ENCODE data around the gene IVD. TPM values are rescaled to one million over a fixed set of nuclear protein-coding genes. Genes with fewer than 3 reads are reported as not detected.
"Not testable (repeated sequence)": the region's sequence is repeated elsewhere in the genome, so short reads cannot be mapped to it uniquely, and the experiment has no call there.

Gene IVD
- total and polyA plus RNA-seq, 2 donors, result 18.8 to 28.3 TPM

DNA sequence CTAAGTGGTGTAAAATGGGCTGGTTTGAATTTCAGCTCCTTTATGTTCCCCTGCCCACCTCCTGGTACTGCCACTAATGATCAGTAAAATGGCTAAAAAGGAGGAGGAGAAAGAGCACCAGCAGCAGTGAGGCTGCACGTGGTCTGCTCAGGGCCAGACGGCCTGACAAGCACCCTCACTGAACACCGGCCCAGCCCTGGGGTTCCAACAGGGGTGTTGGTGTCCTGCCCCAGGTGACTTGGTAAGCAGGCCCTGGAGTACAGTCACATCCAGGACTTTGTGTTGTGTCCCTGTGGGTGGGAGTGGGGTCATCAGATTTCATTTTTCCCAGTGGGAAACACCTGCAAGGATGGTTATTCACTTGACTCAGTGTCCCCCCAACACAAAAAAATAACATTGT is 40.5 kb downstream of the IVD start:
- no peak for DNase-seq (ENCODE audit: low read depth in 6 of 9, low spot score in 9 of 9)
- Histone ChIP-seq H3K4me1 (ENCODE audit: control insufficient read depth in 2 of 2, insufficient read depth in 2 of 2, low read length in 2 of 2) (peaks cover 11 to 12% of the 10 kb centered on the region in 2 donors), H3K27me3 (ENCODE audit: control insufficient read depth in 2 of 2, insufficient read depth in 1 of 2, low read length in 1 of 2) (peaks cover 9 to 22% of the 10 kb centered on the region in 2 donors), H3K36me3 (ENCODE audit: control insufficient read depth in 2 of 2, insufficient read depth in 2 of 2, low read length in 1 of 2) (peaks cover 0 to 4% of the 10 kb centered on the region in 2 donors), H3K4me3 (ENCODE audit: low read length in 2 of 2) (no peak overlapping the region), H3K27ac (ENCODE audit: low read depth in 1 of 2, low read length in 1 of 2) (no peak overlapping the region), H3K9me3 (ENCODE audit: control insufficient read depth in 2 of 2, insufficient read depth in 1 of 2, low read length in 1 of 2) (no peaks in the 10 kb centered on the region)
- over 99% methylated on average over 3 of the region's 3 CpGs for WGBS

DNA sequence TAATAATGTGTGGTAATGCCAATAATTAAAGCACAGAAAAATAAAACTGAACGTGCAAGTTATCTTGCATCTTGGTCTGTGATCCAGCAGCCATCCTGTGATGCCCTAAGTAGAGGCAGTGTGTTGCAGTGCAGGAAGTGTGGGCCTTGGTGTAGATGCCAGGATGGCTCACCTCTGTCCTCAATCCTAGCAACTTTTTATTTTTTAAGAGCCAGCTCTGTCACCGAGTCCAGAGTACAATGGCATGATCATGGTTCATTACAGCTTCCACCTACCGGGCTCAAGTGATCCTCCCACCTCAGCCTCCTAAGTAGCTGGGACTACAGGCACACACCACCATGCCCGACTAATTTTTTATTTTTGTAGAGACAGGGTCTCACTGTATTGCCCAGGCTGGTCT is 42.8 kb downstream of the IVD start:
- DNase-seq (ENCODE audit: low read depth in 6 of 9, low spot score in 9 of 9), result no peak
- Histone ChIP-seq H3K36me3 (ENCODE audit: control insufficient read depth in 2 of 2, insufficient read depth in 2 of 2, low read length in 1 of 2) (peaks cover 0 to 4% of the 10 kb centered on the region in 2 donors), H3K9me3 (ENCODE audit: control insufficient read depth in 2 of 2, insufficient read depth in 1 of 2, low read length in 1 of 2) (no peaks in the 10 kb centered on the region), H3K27ac (ENCODE audit: low read depth in 1 of 2, low read length in 1 of 2) (no peak overlapping the region), H3K4me1 (ENCODE audit: control insufficient read depth in 2 of 2, insufficient read depth in 2 of 2, low read length in 2 of 2) (peaks cover 8 to 22% of the 10 kb centered on the region in 2 donors), H3K4me3 (ENCODE audit: low read length in 2 of 2) (no peak overlapping the region), H3K27me3 (ENCODE audit: control insufficient read depth in 2 of 2, insufficient read depth in 1 of 2, low read length in 1 of 2) (peaks cover 0 to 5% of the 10 kb centered on the region in 2 donors)
- 95% methylated on average over 4 of the region's 4 CpGs for WGBS

DNA sequence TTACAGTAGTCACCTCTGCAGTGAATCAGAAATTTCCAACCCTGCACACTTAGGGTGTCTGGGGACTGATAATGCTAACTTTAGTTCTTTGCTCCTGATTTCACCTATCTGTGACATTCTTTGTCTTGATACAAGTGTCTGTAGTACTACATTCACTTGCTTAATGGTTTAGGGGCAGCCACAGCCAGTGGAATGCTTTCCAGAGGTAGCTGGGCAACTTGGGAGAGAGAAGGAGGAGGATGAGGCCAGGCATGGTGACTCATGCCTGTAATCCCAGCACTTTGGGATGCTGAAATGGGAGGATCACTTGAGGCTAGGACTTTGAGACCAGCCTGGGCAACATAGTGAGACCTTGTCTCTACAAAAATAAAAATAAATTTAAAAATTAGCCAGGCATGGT is 43.7 kb downstream of the IVD start:
- no peaks in the 10 kb centered on the region for H3K9me3 ChIP-seq (ENCODE audit: control insufficient read depth in 2 of 2, insufficient read depth in 1 of 2, low read length in 1 of 2)
- H3K4me3 ChIP-seq (ENCODE audit: low read length in 2 of 2), result no peak overlapping the region
- no peak overlapping the region for H3K27ac ChIP-seq (ENCODE audit: low read depth in 1 of 2, low read length in 1 of 2)
- peaks cover 0 to 4% of the 10 kb centered on the region in 2 donors for H3K36me3 ChIP-seq (ENCODE audit: control insufficient read depth in 2 of 2, insufficient read depth in 2 of 2, low read length in 1 of 2)
- H3K27me3 ChIP-seq (ENCODE audit: control insufficient read depth in 2 of 2, insufficient read depth in 1 of 2, low read length in 1 of 2), result no peaks in the 10 kb centered on the region
- H3K4me1 ChIP-seq (ENCODE audit: control insufficient read depth in 2 of 2, insufficient read depth in 2 of 2, low read length in 2 of 2), result peaks cover 17 to 31% of the 10 kb centered on the region in 2 donors
- DNase-seq (ENCODE audit: low read depth in 6 of 9, low spot score in 9 of 9), result no peak

DNA sequence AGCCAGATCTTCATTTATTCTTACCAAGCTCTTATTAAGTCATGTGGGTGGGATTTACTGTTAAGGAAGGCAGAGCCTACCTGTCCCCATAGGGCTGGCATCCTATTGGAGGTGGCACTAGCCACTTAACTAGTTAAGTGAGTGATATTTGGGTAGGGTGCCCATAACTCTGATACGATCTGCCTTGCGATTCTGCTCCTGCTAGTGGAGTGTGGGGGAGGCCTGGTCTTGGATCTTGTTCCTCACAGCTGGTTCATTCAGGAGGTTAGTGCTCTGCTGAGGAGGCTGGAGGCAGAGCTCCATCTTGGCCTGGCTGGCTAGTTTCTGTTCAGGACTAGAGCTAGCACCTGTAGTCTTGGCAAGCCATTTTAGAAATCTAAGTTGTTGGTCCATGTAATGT is 44.5 kb downstream of the IVD start:
- Histone ChIP-seq H3K4me3 (ENCODE audit: low read length in 2 of 2) (no peak overlapping the region), H3K9me3 (ENCODE audit: control insufficient read depth in 2 of 2, insufficient read depth in 1 of 2, low read length in 1 of 2) (no peaks in the 10 kb centered on the region), H3K27ac (ENCODE audit: low read depth in 1 of 2, low read length in 1 of 2) (no peak overlapping the region), H3K36me3 (ENCODE audit: control insufficient read depth in 2 of 2, insufficient read depth in 2 of 2, low read length in 1 of 2) (peaks cover 0 to 4% of the 10 kb centered on the region in 2 donors), H3K4me1 (ENCODE audit: control insufficient read depth in 2 of 2, insufficient read depth in 2 of 2, low read length in 2 of 2) (peaks cover 25 to 38% of the 10 kb centered on the region in 2 donors), H3K27me3 (ENCODE audit: control insufficient read depth in 2 of 2, insufficient read depth in 1 of 2, low read length in 1 of 2) (no peaks in the 10 kb centered on the region)
- no peak for DNase-seq (ENCODE audit: low read depth in 6 of 9, low spot score in 9 of 9)
- 99% methylated on average over 2 of the region's 2 CpGs for WGBS

DNA sequence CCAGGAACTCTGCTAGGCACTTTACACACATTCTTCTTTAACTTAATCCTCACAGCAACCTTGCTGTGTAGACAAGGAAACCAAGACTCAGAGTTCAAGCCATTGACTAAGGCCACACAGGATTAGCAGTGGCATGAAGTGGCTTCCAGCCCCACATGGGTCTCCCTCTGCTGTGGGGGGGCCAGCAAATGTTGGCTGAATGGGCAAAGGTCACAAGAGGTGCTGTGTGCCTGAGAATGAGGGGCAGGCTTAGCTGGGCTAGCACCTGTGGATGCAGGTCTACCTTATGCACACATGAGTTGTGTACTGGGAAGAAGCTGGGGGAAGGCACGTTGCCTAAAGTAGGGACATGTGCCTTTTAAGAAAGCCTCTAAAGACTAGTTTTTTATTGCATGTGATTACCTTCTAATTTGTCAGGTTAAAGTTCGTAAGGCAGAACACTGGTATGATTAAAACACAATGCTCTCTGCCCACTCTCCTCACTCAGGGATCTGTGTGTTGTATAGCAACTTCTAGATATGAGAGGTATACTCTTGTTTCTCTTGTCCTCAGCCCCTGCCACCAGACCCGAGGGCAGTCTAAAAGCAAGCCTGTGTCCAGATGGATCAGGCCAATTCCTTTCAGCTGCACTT is 46.0 kb downstream of the IVD start:
- no peaks in the 10 kb centered on the region for H3K9me3 ChIP-seq (ENCODE audit: control insufficient read depth in 2 of 2, insufficient read depth in 1 of 2, low read length in 1 of 2)
- no peaks in the 10 kb centered on the region for H3K27me3 ChIP-seq (ENCODE audit: control insufficient read depth in 2 of 2, insufficient read depth in 1 of 2, low read length in 1 of 2)
- peaks cover 25 to 47% of the 10 kb centered on the region in 2 donors for H3K4me1 ChIP-seq (ENCODE audit: control insufficient read depth in 2 of 2, insufficient read depth in 2 of 2, low read length in 2 of 2)
- H3K27ac ChIP-seq (ENCODE audit: low read depth in 1 of 2, low read length in 1 of 2), result no peak overlapping the region
- peaks cover 0 to 4% of the 10 kb centered on the region in 2 donors for H3K36me3 ChIP-seq (ENCODE audit: control insufficient read depth in 2 of 2, insufficient read depth in 2 of 2, low read length in 1 of 2)
- no peak for DNase-seq (ENCODE audit: low read depth in 6 of 9, low spot score in 9 of 9)
- 95% methylated on average over 3 of the region's 3 CpGs for WGBS
- no peak overlapping the region for H3K4me3 ChIP-seq (ENCODE audit: low read length in 2 of 2)

DNA sequence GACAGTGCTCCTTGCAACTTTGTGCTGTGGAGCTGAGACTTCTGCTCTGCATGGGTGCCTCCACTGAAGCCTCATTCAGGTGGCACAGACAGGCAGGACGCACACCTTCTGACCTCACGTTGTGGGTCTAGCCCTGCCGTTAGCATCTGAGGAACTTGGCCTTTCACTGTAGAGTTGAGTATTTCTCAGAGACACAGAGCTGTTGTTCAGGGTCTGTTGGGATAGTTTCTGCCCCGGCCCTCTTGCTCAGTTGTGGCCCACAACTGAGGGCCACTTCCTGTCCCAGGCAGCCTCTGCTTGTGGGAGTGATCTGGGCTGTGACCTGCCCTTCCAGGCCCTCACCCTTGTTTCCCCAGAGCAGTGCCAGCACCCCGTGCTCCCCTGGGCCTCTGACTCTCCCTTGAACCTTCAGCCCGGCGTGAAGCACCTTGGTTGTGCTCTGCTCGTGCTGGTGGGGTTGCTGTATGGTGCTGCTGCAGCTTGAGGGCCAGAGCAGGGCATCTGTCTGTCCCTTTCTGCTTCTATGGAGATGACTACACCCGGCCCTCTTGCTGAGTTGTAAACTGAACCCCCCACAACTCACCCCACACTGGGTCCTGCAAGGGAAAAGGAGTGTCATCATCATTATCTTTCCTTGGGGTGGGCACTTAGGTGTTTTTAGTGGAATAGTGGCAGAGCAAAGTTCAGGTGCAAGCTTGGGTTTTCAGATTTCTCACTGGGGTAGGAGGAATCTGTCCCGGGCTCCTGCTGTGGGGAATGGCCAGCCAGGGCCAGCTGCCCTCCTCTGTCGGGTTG is 46.9 kb downstream of the IVD start:
- DNase-seq (ENCODE audit: low read depth in 6 of 9, low spot score in 9 of 9), result no peak
- no peaks in the 10 kb centered on the region for H3K9me3 ChIP-seq (ENCODE audit: control insufficient read depth in 2 of 2, insufficient read depth in 1 of 2, low read length in 1 of 2)
- WGBS, result 79% methylated on average over 11 of the region's 11 CpGs
- H3K36me3 ChIP-seq (ENCODE audit: control insufficient read depth in 2 of 2, insufficient read depth in 2 of 2, low read length in 1 of 2), result peaks cover 0 to 4% of the 10 kb centered on the region in 2 donors
- H3K27me3 ChIP-seq (ENCODE audit: control insufficient read depth in 2 of 2, insufficient read depth in 1 of 2, low read length in 1 of 2), result no peaks in the 10 kb centered on the region
- H3K4me3 ChIP-seq (ENCODE audit: low read length in 2 of 2), result no peak overlapping the region
- H3K27ac ChIP-seq (ENCODE audit: low read depth in 1 of 2, low read length in 1 of 2), result no peak overlapping the region
- peaks cover 25 to 49% of the 10 kb centered on the region in 2 donors for H3K4me1 ChIP-seq (ENCODE audit: control insufficient read depth in 2 of 2, insufficient read depth in 2 of 2, low read length in 2 of 2)

- 12% methylated on average over 3 of the region's 3 CpGs for WGBS
- H3K4me1 ChIP-seq (ENCODE audit: control insufficient read depth in 2 of 2, insufficient read depth in 2 of 2, low read length in 2 of 2), result peaks cover 25 to 49% of the 10 kb centered on the region in 2 donors
- not testable (repeated sequence) for H3K27ac ChIP-seq (ENCODE audit: low read depth in 1 of 2, low read length in 1 of 2)
Observed at GRCh38 chr15:40453941-40454340, 48.3 kb downstream of the IVD start.

DNA sequence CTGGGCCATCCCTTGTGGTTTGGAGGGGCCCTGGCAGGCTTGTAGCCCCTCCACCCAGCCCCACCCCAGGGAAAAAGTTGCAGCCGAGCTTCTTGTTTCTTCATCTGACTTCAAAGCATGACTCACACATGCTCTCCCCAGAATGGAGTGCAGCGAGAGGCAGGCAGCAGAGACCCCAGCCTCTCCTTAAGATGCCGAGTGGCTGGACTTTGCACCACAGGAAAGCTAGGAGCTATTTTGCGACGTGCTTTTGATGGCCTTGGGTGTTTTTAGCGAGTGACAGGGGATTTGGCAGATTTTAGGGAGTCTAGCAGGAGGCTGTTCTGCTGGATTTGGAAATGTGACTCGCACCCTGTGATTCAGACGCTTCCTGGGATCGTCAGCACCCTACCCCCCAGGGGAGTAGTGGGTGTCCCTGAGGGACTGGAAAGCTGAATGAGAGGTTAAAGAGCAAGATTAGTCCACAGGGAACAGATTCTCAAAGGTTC is 49.4 kb downstream of the IVD start:
- peaks cover 15 to 22% of the 10 kb centered on the region in 2 donors for H3K36me3 ChIP-seq (ENCODE audit: control insufficient read depth in 2 of 2, insufficient read depth in 2 of 2, low read length in 1 of 2)

More at GRCh38 chr15:40453941-40454340, 48.3 kb downstream of the IVD start:
- not testable (repeated sequence) for H3K27me3 ChIP-seq (ENCODE audit: control insufficient read depth in 2 of 2, insufficient read depth in 1 of 2, low read length in 1 of 2); H3K4me3 ChIP-seq (ENCODE audit: low read length in 2 of 2); H3K9me3 ChIP-seq (ENCODE audit: control insufficient read depth in 2 of 2, insufficient read depth in 1 of 2, low read length in 1 of 2)
- DNase-seq (ENCODE audit: low read depth in 6 of 9, low spot score in 9 of 9), result peak in 2 of 9 donors; percentile 46 to 66
- H3K36me3 ChIP-seq (ENCODE audit: control insufficient read depth in 2 of 2, insufficient read depth in 2 of 2, low read length in 1 of 2), result peaks cover 6 to 12% of the 10 kb centered on the region in 2 donors

GRCh38 chr15:40456299-40456712 is 50.7 kb downstream of the IVD start:
- H3K27me3 ChIP-seq (ENCODE audit: control insufficient read depth in 2 of 2, insufficient read depth in 1 of 2, low read length in 1 of 2), result no peaks in the 10 kb centered on the region
- H3K4me3 ChIP-seq (ENCODE audit: low read length in 2 of 2), result no peak overlapping the region
- DNase-seq (ENCODE audit: low read depth in 6 of 9, low spot score in 9 of 9), result no peak
- WGBS, result 90% methylated on average over 7 of the region's 7 CpGs
- no peak overlapping the region for H3K27ac ChIP-seq (ENCODE audit: low read depth in 1 of 2, low read length in 1 of 2)
- H3K9me3 ChIP-seq (ENCODE audit: control insufficient read depth in 2 of 2, insufficient read depth in 1 of 2, low read length in 1 of 2), result no peaks in the 10 kb centered on the region
- H3K36me3 ChIP-seq (ENCODE audit: control insufficient read depth in 2 of 2, insufficient read depth in 2 of 2, low read length in 1 of 2), result peaks cover 20 to 21% of the 10 kb centered on the region in 2 donors
- peaks cover 25 to 49% of the 10 kb centered on the region in 2 donors for H3K4me1 ChIP-seq (ENCODE audit: control insufficient read depth in 2 of 2, insufficient read depth in 2 of 2, low read length in 2 of 2)

More for the DNA sequence above, 49.4 kb downstream of the IVD start:
- Histone ChIP-seq H3K4me3 (ENCODE audit: low read length in 2 of 2) (no peak overlapping the region), H3K27me3 (ENCODE audit: control insufficient read depth in 2 of 2, insufficient read depth in 1 of 2, low read length in 1 of 2) (no peaks in the 10 kb centered on the region), H3K4me1 (ENCODE audit: control insufficient read depth in 2 of 2, insufficient read depth in 2 of 2, low read length in 2 of 2) (peaks cover 25 to 49% of the 10 kb centered on the region in 2 donors), H3K9me3 (ENCODE audit: control insufficient read depth in 2 of 2, insufficient read depth in 1 of 2, low read length in 1 of 2) (no peaks in the 10 kb centered on the region), H3K27ac (ENCODE audit: low read depth in 1 of 2, low read length in 1 of 2) (peak overlapping the region in 1 of 2 donors; percentile 15)
- 78% methylated on average over 9 of the region's 9 CpGs for WGBS
- DNase-seq (ENCODE audit: low read depth in 6 of 9, low spot score in 9 of 9), result peak in 1 of 9 donors; percentile 43

Data from thymus (tissue), 11 donors.